ENCODE data around the gene PRSS56. TPM values are rescaled to one million over a fixed set of nuclear protein-coding genes. Genes with fewer than 3 reads are reported as not detected.

PRSS56 gene
- total and polyA plus RNA-seq, 3 donors from 2014 or later, result 0.86 to 1.2 (median 0.87) TPM

- 86 to 88% methylated on average over 7 of the region's 7 CpGs for WGBS, 2 donors
- Histone ChIP-seq H3K4me3 (no peak overlapping the region), H3K27ac (no peak overlapping the region), H3K4me1 (no peaks in the 10 kb centered on the region), H3K9me3 (no peaks in the 10 kb centered on the region), H3K27me3 (no peaks in the 10 kb centered on the region), H3K36me3 (ENCODE audit: low read depth, missing control alignments) (no peaks in the 10 kb centered on the region)
- no peak for TF ChIP-seq POLR2A (IDR thresholded peaks at IDR 0.05)
- TF ChIP-seq CTCF (IDR thresholded peaks at IDR 0.05), result no peak
- intact Hi-C loops (cut with DNase I; ENCODE audit: low total_unique reads), result loop anchor here (10.0 kb wide), 1 partner anchor 611 kb away; no protein-coding TSS in a partner anchor
- no peak for DNase-seq
Observed at GRCh38 chr2:232515639-232516038, 4.5 kb upstream of the PRSS56 start.

GRCh38 chr2:232516551-232516950 is 3.6 kb upstream of the PRSS56 start:
- Histone ChIP-seq H3K27me3 (no peaks in the 10 kb centered on the region), H3K27ac (no peak overlapping the region), H3K9me3 (no peaks in the 10 kb centered on the region), H3K36me3 (ENCODE audit: low read depth, missing control alignments) (no peaks in the 10 kb centered on the region), H3K4me1 (no peaks in the 10 kb centered on the region), H3K4me3 (no peak overlapping the region)
- intact Hi-C loops (cut with DNase I; ENCODE audit: low total_unique reads), result loop anchor here (10.0 kb wide), 1 partner anchor 612 kb away; no protein-coding TSS in a partner anchor
- DNase-seq, result no peak
- TF ChIP-seq CTCF (IDR thresholded peaks at IDR 0.05), result no peak
- no peak for TF ChIP-seq POLR2A (IDR thresholded peaks at IDR 0.05)
- 87 to 91% methylated on average over 3 of the region's 3 CpGs for WGBS, 2 donors

GRCh38 chr2:232518844-232519243 is 1.3 kb upstream of the PRSS56 start:
- no peaks in the 10 kb centered on the region for H3K27me3 ChIP-seq
- no peaks in the 10 kb centered on the region for H3K4me1 ChIP-seq
- DNase-seq, result no peak
- H3K4me3 ChIP-seq, result no peak overlapping the region
- intact Hi-C loops (cut with DNase I; ENCODE audit: low total_unique reads), result loop anchor here (10.0 kb wide), 1 partner anchor 614 kb away; no protein-coding TSS in a partner anchor
- H3K36me3 ChIP-seq (ENCODE audit: low read depth, missing control alignments), result no peaks in the 10 kb centered on the region
- no peak overlapping the region for H3K27ac ChIP-seq
- no peak for TF ChIP-seq POLR2A (IDR thresholded peaks at IDR 0.05)
- TF ChIP-seq CTCF (IDR thresholded peaks at IDR 0.05), result no peak
- WGBS, 2 donors, result 87 to 89% methylated on average over 3 to 6 of the region's 6 CpGs
- H3K9me3 ChIP-seq, result no peaks in the 10 kb centered on the region

GRCh38 chr2:232520489-232520888 is 301 bp downstream of the PRSS56 start:
- 70 to 82% methylated on average over 15 of the region's 15 CpGs for WGBS, 2 donors
- TF ChIP-seq CTCF (IDR thresholded peaks at IDR 0.05) (no peak), POLR2A (IDR thresholded peaks at IDR 0.05) (no peak)
- Histone ChIP-seq H3K27me3 (no peaks in the 10 kb centered on the region), H3K9me3 (no peaks in the 10 kb centered on the region), H3K4me1 (peaks cover 7% of the 10 kb centered on the region), H3K4me3 (no peak overlapping the region), H3K27ac (no peak overlapping the region), H3K36me3 (ENCODE audit: low read depth, missing control alignments) (no peaks in the 10 kb centered on the region)
- intact Hi-C loops (cut with DNase I; ENCODE audit: low total_unique reads), result no loop called here
- DNase-seq, result no peak

GRCh38 chr2:232521098-232521497 is 910 bp downstream of the PRSS56 start:
- H3K36me3 ChIP-seq (ENCODE audit: low read depth, missing control alignments), result no peaks in the 10 kb centered on the region
- no peak for DNase-seq
- no peak overlapping the region for H3K27ac ChIP-seq
- no peak overlapping the region for H3K4me3 ChIP-seq
- H3K9me3 ChIP-seq, result no peaks in the 10 kb centered on the region
- intact Hi-C loops (cut with DNase I; ENCODE audit: low total_unique reads), result no loop called here
- WGBS, 2 donors, result 89 to 94% methylated on average over 4 to 14 of the region's 14 CpGs
- H3K27me3 ChIP-seq, result no peaks in the 10 kb centered on the region
- TF ChIP-seq CTCF (IDR thresholded peaks at IDR 0.05), result no peak
- TF ChIP-seq POLR2A (IDR thresholded peaks at IDR 0.05), result no peak
- peaks cover 8% of the 10 kb centered on the region for H3K4me1 ChIP-seq

Data from testis (tissue), 3 donors.